Suprapubic skin (tissue), 3 donors: Measurements from ENCODE around the gene DIP2C.

Experiments
- POLR2A ChIP-seq, 2 donors: fragments of 450-650 bp; IDR thresholded peaks; one replicate each; pipeline ENCODE4 v1.6.1; 2017; ENCODE audit warnings: antibody characterized with exemption in 2 of 2, mild to moderate bottlenecking in 2 of 2, moderate library complexity in 2 of 2
- TF ChIP-seq, protein P1 (sequence below), 2 donors: fragments of 200-600 bp in 1 of 2; fragments of 450-650 bp in 1 of 2; sonication (generic) in 1 of 2; IDR thresholded peaks; one replicate each; pipeline ENCODE4 v1.5.1; 2016 to 2019; ENCODE audit warnings: antibody characterized with exemption in 2 of 2, mild to moderate bottlenecking in 1 of 2, moderate library complexity in 1 of 2

DNA sequence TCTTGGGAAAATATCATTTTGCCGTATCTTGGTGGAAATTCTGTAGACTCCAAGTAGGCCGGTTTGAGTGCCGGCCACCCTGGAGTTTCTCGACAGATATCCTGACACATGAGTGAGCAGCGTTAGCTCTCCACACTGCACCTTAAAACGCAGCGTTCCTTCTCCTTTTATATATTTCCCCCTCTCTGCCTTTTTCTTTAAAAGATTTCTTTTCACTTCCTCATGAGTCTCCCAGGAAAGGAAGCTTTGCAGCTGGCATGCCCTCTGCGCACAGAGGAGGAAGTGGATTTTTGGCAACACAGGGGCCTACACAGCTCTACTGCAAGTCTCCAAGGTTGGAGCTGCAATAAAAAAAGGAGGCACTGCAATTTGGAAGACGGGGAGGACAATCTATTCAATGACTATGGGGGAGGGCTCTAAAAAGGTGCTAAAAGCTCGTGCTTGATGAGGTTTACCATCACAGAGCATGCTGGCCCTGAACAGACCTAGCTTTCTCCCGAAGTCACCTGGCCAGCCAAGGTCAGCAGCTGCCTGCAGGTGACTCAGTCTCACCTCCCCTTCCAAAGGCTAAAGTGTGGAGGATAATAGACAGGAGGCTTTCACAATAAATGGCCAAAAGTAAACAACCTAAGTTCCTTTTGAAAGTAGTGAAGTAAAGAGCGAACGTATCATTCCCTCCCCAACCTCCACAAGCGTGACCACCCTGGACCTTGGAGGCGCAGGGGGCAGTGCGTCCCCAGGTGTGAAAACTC is 301.4 kb downstream of the DIP2C start:
- TF ChIP-seq, protein P1, sequence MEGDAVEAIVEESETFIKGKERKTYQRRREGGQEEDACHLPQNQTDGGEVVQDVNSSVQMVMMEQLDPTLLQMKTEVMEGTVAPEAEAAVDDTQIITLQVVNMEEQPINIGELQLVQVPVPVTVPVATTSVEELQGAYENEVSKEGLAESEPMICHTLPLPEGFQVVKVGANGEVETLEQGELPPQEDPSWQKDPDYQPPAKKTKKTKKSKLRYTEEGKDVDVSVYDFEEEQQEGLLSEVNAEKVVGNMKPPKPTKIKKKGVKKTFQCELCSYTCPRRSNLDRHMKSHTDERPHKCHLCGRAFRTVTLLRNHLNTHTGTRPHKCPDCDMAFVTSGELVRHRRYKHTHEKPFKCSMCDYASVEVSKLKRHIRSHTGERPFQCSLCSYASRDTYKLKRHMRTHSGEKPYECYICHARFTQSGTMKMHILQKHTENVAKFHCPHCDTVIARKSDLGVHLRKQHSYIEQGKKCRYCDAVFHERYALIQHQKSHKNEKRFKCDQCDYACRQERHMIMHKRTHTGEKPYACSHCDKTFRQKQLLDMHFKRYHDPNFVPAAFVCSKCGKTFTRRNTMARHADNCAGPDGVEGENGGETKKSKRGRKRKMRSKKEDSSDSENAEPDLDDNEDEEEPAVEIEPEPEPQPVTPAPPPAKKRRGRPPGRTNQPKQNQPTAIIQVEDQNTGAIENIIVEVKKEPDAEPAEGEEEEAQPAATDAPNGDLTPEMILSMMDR (IDR thresholded peaks at IDR 0.05): no peak
- no peak for TF ChIP-seq POLR2A (IDR thresholded peaks at IDR 0.05)
